ENCODE measurements around the gene COL4A2. TPM values are rescaled to one million over a fixed set of nuclear protein-coding genes. Genes with fewer than 3 reads are reported as not detected.
"Not testable (repeated sequence)": the region's sequence is repeated elsewhere in the genome, so short reads cannot be mapped to it uniquely, and the experiment has no call there.

COL4A2 gene
- total RNA-seq, 3 donors from 2014 or later: 0.63 to 1.2 (median 1.1) TPM

DNA sequence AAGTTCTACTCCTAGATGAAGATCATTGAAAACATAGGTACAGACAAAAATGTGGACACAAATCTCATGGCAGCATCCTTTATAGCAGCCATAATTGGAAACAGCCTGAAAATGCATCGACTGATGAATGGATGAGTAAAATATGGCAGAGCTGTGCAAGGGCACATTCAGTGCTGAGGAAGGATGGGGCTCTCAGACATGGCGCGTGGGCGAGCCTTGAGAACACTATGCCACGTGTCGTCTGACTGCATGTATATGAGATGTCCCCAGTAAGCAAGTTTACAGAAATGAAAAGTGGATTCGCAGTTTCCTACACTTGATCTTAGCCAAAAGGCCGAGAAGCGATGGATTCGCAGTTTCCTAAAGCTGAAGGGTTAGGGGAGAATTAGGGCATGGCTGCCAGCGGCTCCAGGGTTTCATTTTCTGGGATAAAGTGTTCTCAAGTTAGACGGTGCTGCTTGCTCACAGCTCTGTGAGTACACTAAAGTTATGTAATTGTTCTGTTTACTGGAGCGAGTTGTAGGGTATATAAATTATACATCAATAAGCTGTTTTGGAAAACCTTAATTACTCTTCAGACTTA is 176.4 kb downstream of the COL4A2 start:
- Mint-ChIP-seq H3K4me3 (no peak overlapping the region), H3K4me1 (ENCODE audit: low read depth) (no peaks in the 10 kb centered on the region), H3K36me3 (ENCODE audit: insufficient read depth) (no peaks in the 10 kb centered on the region), H3K9me3 (no peaks in the 10 kb centered on the region), H3K27me3 (ENCODE audit: low read depth) (peaks cover 2% of the 10 kb centered on the region)
- DNase-seq: no peak
- ATAC-seq: no peak

DNA sequence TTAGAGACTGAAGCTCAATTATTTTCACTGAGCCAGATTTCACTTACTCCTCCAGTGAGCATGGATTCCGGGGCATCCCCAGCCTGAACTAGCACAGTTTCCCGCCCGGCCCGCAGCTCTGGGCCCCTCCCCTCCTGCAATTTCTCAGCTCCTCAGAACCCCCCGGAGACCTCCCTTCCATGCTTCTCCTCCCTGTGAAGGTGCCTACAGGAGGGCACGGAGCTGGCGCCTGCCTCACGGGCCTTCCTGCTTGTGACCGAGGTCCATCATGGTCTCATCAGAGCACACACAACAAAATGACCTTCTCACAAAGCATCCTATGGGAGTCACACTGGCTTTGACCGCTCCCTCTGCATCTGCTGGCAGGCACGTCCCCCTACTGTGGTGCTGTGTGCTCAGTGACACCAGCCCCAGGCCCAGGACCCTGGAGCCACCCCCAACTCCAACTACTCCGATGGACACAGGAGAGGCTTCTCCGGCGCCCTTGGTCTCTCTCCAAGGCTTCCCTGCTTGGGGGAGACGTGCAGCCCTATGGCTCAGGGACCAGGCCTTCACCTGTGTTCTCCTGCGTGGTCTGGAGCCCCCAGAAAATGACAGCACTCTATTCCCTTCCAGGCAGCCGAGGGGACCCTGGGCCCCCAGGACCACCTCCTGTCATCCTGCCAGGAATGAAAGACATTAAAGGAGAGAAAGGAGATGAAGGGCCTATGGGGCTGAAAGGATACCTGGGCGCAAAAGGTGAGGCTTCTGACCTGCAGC is 177.4 kb downstream of the COL4A2 start:
- Mint-ChIP-seq H3K4me3 (no peak overlapping the region), H3K9me3 (no peaks in the 10 kb centered on the region)

DNA sequence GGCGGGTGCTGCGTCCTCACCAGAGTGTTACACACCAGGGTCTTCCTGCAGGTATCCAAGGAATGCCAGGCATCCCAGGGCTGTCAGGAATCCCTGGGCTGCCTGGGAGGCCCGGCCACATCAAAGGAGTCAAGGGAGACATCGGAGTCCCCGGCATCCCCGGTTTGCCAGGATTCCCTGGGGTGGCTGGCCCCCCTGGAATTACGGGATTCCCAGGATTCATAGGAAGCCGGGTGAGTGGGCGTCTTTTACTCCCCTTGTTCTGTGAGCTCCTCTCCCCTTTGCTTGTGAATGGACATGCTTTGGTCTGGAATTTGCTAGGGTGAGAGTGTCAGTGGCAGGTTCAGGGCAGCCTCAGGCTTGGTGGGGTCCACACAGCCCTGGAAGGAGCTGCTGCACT is 178.5 kb downstream of the COL4A2 start:
- H3K9me3 Mint-ChIP-seq: no peaks in the 10 kb centered on the region

More for the DNA sequence above, 177.4 kb downstream of the COL4A2 start:
- Mint-ChIP-seq H3K27me3 (ENCODE audit: low read depth) (peaks cover 2% of the 10 kb centered on the region), H3K4me1 (ENCODE audit: low read depth) (no peaks in the 10 kb centered on the region), H3K36me3 (ENCODE audit: insufficient read depth) (no peaks in the 10 kb centered on the region)
- ATAC-seq: no peak
- no peak for DNase-seq

GRCh38 chr13:110486061-110486715 is 179.1 kb downstream of the COL4A2 start:
- ATAC-seq (no peak), DNase-seq (no peak)
- Mint-ChIP-seq H3K9me3 (no peaks in the 10 kb centered on the region), H3K4me1 (ENCODE audit: low read depth) (no peaks in the 10 kb centered on the region), H3K27me3 (ENCODE audit: low read depth) (peaks cover 2% of the 10 kb centered on the region), H3K36me3 (ENCODE audit: insufficient read depth) (no peaks in the 10 kb centered on the region), H3K4me3 (no peak overlapping the region)

More for the DNA sequence above, 178.5 kb downstream of the COL4A2 start:
- DNase-seq (no peak), ATAC-seq (no peak)
- Mint-ChIP-seq H3K27me3 (ENCODE audit: low read depth) (peaks cover 2% of the 10 kb centered on the region), H3K4me3 (no peak overlapping the region), H3K36me3 (ENCODE audit: insufficient read depth) (no peaks in the 10 kb centered on the region), H3K4me1 (ENCODE audit: low read depth) (no peaks in the 10 kb centered on the region)

DNA sequence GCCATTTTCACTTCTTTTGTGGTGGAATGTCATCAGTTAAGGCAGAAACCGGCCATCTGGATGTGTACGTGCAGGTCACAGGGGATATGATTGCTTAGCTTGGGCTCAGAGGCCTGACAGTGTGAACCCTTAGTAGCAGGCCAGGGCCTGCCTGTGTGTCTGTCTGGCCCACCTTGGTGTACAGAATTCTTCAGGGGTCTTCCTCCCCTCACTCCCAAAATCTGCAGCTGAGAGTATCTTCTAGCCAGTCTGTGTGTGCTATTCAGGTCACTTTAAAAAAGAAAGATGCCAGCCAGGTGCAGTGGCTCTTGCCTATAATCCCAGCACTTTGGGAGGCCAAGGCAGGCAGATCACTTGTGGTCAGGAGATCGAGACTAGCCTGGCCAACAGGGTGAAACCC is 179.8 kb downstream of the COL4A2 start:
- H3K36me3 Mint-ChIP-seq (ENCODE audit: insufficient read depth); ATAC-seq; H3K4me1 Mint-ChIP-seq (ENCODE audit: low read depth); H3K4me3 Mint-ChIP-seq; H3K27me3 Mint-ChIP-seq (ENCODE audit: low read depth); DNase-seq; H3K9me3 Mint-ChIP-seq: not testable (repeated sequence)

DNA sequence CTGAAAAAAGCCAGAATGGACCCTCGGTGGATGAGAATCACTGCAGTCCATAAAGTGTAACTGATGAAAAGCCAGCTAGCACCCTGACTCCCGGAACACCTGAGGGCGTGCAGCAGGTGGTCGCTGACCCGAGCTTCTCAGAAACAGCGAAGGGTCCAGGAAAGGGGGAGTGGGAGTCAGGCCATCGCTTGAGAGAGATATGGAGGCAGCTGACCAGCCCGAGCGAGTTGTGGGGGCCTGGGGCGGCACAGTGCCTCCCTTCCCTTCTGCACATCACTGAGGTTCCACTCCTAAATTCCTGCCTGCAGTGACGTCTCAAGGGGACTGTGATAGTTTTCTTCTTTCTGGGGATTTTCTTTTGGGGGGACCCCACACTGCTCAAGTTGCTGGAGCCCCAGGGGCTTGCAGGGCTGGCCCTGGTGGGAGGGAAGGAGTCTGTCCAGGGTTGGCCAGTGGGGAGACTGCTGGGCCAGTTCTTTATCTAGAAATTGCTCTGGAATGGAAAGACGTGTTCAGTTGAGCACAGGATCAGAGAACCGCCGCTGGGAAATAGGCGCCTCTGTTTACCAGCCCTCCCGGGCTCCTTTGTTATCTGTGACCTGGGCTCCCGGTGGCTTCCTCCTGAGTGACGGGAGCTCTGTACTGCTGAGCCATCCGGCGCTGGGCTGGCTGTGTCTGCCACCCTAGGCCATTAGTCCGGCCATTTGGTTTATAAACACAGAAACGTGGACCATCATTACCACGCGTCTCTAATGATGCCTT is 183.1 kb downstream of the COL4A2 start:
- Mint-ChIP-seq H3K9me3 (no peaks in the 10 kb centered on the region), H3K4me1 (ENCODE audit: low read depth) (no peaks in the 10 kb centered on the region), H3K4me3 (no peak overlapping the region), H3K27me3 (ENCODE audit: low read depth) (no peaks in the 10 kb centered on the region), H3K36me3 (ENCODE audit: insufficient read depth) (no peaks in the 10 kb centered on the region)
- DNase-seq (no peak), ATAC-seq (no peak)

DNA sequence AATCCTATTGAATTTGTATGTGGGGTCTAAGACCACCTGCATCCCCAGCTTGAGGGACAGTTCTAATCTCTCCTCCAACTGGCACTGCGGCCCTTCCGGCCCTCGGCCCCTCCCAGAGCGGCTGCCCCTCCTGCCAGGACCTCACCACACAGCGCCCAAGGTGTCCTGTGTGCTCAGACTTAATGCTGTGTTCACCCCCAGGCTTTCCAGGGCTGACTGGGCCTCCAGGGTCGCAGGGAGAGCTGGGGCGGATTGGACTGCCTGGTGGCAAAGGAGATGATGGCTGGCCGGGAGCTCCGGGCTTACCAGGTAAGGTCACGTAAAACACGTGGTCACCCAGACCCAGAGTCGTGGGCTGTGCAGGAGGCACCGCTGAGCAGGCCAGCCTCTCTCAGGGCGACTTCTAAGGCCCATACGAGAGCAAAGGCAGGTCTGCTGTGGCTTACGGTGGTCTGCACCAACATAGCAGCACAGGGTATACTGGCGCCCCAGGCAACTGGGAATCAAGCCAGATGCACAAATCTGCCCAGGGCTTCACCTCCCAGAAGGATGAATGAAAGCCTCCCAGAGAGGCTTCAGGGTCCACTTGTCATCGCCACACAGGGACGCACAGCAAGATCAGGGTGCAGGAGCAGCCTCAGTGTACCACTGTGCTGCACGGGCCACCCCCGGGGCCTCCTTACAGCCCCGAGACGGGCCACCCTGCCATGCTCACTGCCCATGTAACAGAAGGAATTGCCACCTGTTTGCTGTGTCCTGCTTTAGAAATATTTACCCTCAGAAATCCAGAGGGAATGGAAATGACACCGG is 185.0 kb downstream of the COL4A2 start:
- Mint-ChIP-seq H3K36me3 (ENCODE audit: insufficient read depth) (no peaks in the 10 kb centered on the region), H3K9me3 (no peaks in the 10 kb centered on the region), H3K27me3 (ENCODE audit: low read depth) (no peaks in the 10 kb centered on the region), H3K4me3 (no peak overlapping the region), H3K4me1 (ENCODE audit: low read depth) (no peaks in the 10 kb centered on the region)
- DNase-seq (no peak), ATAC-seq (no peak)

- Mint-ChIP-seq H3K9me3 (no peaks in the 10 kb centered on the region), H3K36me3 (ENCODE audit: insufficient read depth) (no peaks in the 10 kb centered on the region), H3K4me3 (no peak overlapping the region), H3K27me3 (ENCODE audit: low read depth) (no peaks in the 10 kb centered on the region), H3K4me1 (ENCODE audit: low read depth) (no peaks in the 10 kb centered on the region)
- DNase-seq (no peak), ATAC-seq (no peak)
Observed at GRCh38 chr13:110492679-110493593, 185.9 kb downstream of the COL4A2 start.

DNA sequence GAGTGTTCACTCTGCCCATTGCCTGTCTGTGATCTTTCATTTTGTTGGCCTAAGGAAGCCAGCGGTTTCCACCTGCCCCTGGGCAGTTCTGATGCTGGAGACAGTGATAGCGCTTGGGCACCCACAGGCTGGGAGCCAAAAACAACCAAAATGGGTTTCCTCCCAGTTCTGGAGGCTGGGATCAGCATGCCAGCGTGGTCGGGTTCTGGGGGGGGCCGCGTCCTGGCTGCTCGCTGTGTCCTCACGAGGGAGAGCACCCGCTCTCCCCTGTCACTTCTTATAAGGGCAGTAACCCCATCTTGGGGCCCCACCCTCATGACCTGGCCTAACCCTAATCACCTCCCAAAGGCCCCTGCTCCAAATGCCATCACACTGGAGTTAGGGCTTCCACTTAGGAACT is 186.5 kb downstream of the COL4A2 start:
- Mint-ChIP-seq H3K4me1 (ENCODE audit: low read depth) (no peaks in the 10 kb centered on the region), H3K27me3 (ENCODE audit: low read depth) (no peaks in the 10 kb centered on the region), H3K4me3 (no peak overlapping the region), H3K9me3 (no peaks in the 10 kb centered on the region), H3K36me3 (ENCODE audit: insufficient read depth) (no peaks in the 10 kb centered on the region)
- no peak for DNase-seq
- ATAC-seq: no peak

GRCh38 chr13:110495376-110495775 is 188.3 kb downstream of the COL4A2 start:
- DNase-seq (no peak), ATAC-seq (no peak)
- Mint-ChIP-seq H3K4me3 (no peak overlapping the region), H3K9me3 (peaks cover 4% of the 10 kb centered on the region), H3K36me3 (ENCODE audit: insufficient read depth) (no peaks in the 10 kb centered on the region), H3K27me3 (ENCODE audit: low read depth) (no peaks in the 10 kb centered on the region), H3K4me1 (ENCODE audit: low read depth) (no peaks in the 10 kb centered on the region)

DNA sequence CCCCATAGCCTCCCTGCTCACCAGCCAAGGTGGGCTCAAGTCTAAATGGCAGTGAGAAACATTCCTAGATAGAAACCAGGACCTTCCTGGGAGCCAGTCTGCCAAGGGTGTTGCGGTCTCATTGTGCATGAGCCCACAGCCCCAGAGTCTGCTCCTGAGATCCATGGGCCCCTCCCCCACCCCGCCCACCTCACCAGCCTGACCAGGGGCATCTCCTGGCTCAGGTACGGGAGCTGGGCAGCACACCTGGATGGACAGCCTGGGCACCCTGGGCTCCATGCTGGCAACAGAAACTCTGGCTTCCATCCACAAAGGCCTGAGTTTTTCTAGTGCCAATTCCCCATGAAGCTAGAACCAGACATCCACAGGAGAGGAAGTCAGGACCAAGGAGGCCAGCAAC is 188.8 kb downstream of the COL4A2 start:
- no peaks in the 10 kb centered on the region for H3K36me3 Mint-ChIP-seq (ENCODE audit: insufficient read depth)
- ATAC-seq (no peak), DNase-seq (no peak)
- H3K4me3 Mint-ChIP-seq: no peak overlapping the region
- peaks cover 4% of the 10 kb centered on the region for H3K9me3 Mint-ChIP-seq
- no peaks in the 10 kb centered on the region for H3K27me3 Mint-ChIP-seq (ENCODE audit: low read depth)
- no peaks in the 10 kb centered on the region for H3K4me1 Mint-ChIP-seq (ENCODE audit: low read depth)

- Mint-ChIP-seq H3K27me3 (ENCODE audit: low read depth) (no peaks in the 10 kb centered on the region), H3K4me1 (ENCODE audit: low read depth) (no peaks in the 10 kb centered on the region), H3K9me3 (peaks cover 4% of the 10 kb centered on the region), H3K36me3 (ENCODE audit: insufficient read depth) (no peaks in the 10 kb centered on the region), H3K4me3 (no peak overlapping the region)
- DNase-seq (no peak), ATAC-seq (no peak)
Observed at GRCh38 chr13:110496281-110496680, 189.2 kb downstream of the COL4A2 start.

GRCh38 chr13:110497003-110497402 is 189.9 kb downstream of the COL4A2 start:
- DNase-seq (no peak), ATAC-seq (no peak)
- Mint-ChIP-seq H3K27me3 (ENCODE audit: low read depth) (no peaks in the 10 kb centered on the region), H3K9me3 (peaks cover 4% of the 10 kb centered on the region), H3K4me1 (ENCODE audit: low read depth) (no peaks in the 10 kb centered on the region), H3K36me3 (ENCODE audit: insufficient read depth) (no peaks in the 10 kb centered on the region), H3K4me3 (no peak overlapping the region)

Data from activated T-cell treated with anti-CD3 and anti-CD28 coated beads, Interleukin-2, amount 50 U/mL, for 4 hours (primary cell).